ENCODE measurements around the gene SP140L. TPM values are rescaled to one million over a fixed set of nuclear protein-coding genes. Genes with fewer than 3 reads are reported as not detected.

Gene SP140L
- total RNA-seq, 4 donors from 2014 or later: 4.8 to 17.2 (median 7.7) TPM

- 35% methylated on average over 9 of the region's 9 CpGs for WGBS, 2 donors
- Histone ChIP-seq H3K27me3 (no peaks in the 10 kb centered on the region), H3K9me3 (no peaks in the 10 kb centered on the region), H3K4me1 (peaks cover 17 to 92% (median 39%) of the 10 kb centered on the region in 3 donors), H3K36me3 (no peaks in the 10 kb centered on the region), H3K4me3 (peak overlapping the region in 3 of 4 donors; percentile 57 to 69 (median 62)), H3K27ac (peak overlapping the region; percentile 28 to 95 (median 69))
- TF ChIP-seq CTCF (IDR thresholded peaks at IDR 0.05) (no peak), POLR2A (IDR thresholded peaks at IDR 0.05) (no peak)
- intact Hi-C loops (cut with DNase I): loop anchor here (10.0 kb wide), 1 partner anchor 194 kb away; the partner anchor contains the start of gene SP140
- DNase-seq: no peak
Measured at GRCh38 chr2:230418341-230419016, 91.5 kb downstream of the SP140L start.

GRCh38 chr2:230419181-230419580, 92.2 kb downstream of the SP140L start:
- no peak for DNase-seq
- peak overlapping the region in 2 of 4 donors; percentile 6 to 95 for H3K27ac ChIP-seq
- WGBS, 2 donors: 76 to 82% methylated on average over 4 of the region's 4 CpGs
- TF ChIP-seq CTCF (IDR thresholded peaks at IDR 0.05): no peak
- TF ChIP-seq POLR2A (IDR thresholded peaks at IDR 0.05): no peak
- H3K9me3 ChIP-seq: no peaks in the 10 kb centered on the region
- no peaks in the 10 kb centered on the region for H3K27me3 ChIP-seq
- peak overlapping the region in 2 of 4 donors; percentile 57 to 69 for H3K4me3 ChIP-seq
- no peaks in the 10 kb centered on the region for H3K36me3 ChIP-seq
- intact Hi-C loops (cut with DNase I): loop anchor here (10.0 kb wide), 1 partner anchor 194 kb away; the partner anchor contains the start of gene SP140
- peaks cover 17 to 95% (median 43%) of the 10 kb centered on the region in 3 donors for H3K4me1 ChIP-seq

- no peak for DNase-seq
- Histone ChIP-seq H3K27ac (no peak overlapping the region), H3K27me3 (no peaks in the 10 kb centered on the region), H3K4me3 (no peak overlapping the region), H3K36me3 (peaks cover 0 to 3% (median 0%) of the 10 kb centered on the region in 3 donors), H3K9me3 (no peaks in the 10 kb centered on the region), H3K4me1 (peaks cover 7 to 98% (median 41%) of the 10 kb centered on the region in 3 donors)
- intact Hi-C loops (cut with DNase I): no loop called here
- TF ChIP-seq CTCF (IDR thresholded peaks at IDR 0.05) (no peak), POLR2A (IDR thresholded peaks at IDR 0.05) (no peak)
- WGBS, 2 donors: 89% methylated on average over 4 of the region's 4 CpGs
Measured at GRCh38 chr2:230422149-230422548, 95.2 kb downstream of the SP140L start.

GRCh38 chr2:230423851-230424458, 97.0 kb downstream of the SP140L start:
- Histone ChIP-seq H3K27ac (peak overlapping the region; percentile 45 to 75 (median 66)), H3K27me3 (no peaks in the 10 kb centered on the region), H3K4me1 (peaks cover 0 to 80% (median 35%) of the 10 kb centered on the region in 3 donors), H3K4me3 (peak overlapping the region in 1 of 4 donors; percentile 1), H3K9me3 (peaks cover 0 to 12% (median 1%) of the 10 kb centered on the region in 3 donors), H3K36me3 (peaks cover 0 to 21% (median 0%) of the 10 kb centered on the region in 3 donors)
- intact Hi-C loops (cut with DNase I): no loop called here
- TF ChIP-seq CTCF (IDR thresholded peaks at IDR 0.05): no peak
- TF ChIP-seq POLR2A (IDR thresholded peaks at IDR 0.05): no peak
- no peak for DNase-seq
- WGBS, 2 donors: 35 to 47% methylated on average over 3 of the region's 3 CpGs

- TF ChIP-seq CTCF (IDR thresholded peaks at IDR 0.05) (no peak), POLR2A (IDR thresholded peaks at IDR 0.05) (no peak)
- intact Hi-C loops (cut with DNase I): no loop called here
- Histone ChIP-seq H3K36me3 (peaks cover 0 to 35% (median 0%) of the 10 kb centered on the region in 3 donors), H3K27me3 (no peaks in the 10 kb centered on the region), H3K4me3 (no peak overlapping the region), H3K9me3 (peaks cover 0 to 25% (median 11%) of the 10 kb centered on the region in 3 donors), H3K4me1 (peaks cover 0 to 67% (median 30%) of the 10 kb centered on the region in 3 donors), H3K27ac (no peak overlapping the region)
- DNase-seq: no peak
- WGBS, 2 donors: 40 to 73% methylated on average over 1 of the region's 1 CpG
Measured at GRCh38 chr2:230425377-230425776, 98.4 kb downstream of the SP140L start.
